SK-N-MC (cell line): ENCODE results near the gene ROGDI.
"Not testable (repeated sequence)": the region's sequence is repeated elsewhere in the genome, so short reads cannot be mapped to it uniquely, and the experiment has no call there.

Source experiments
- DNase-seq: peaks from one replicate; pipeline ENCODE4 v3.0.0-alpha.2; 2011; ENCODE audit warnings: low read depth, low spot score
- H3K27ac ChIP-seq: fragments of 200-600 bp; sonication (generic); 2 replicates; pipeline ENCODE4 v1.5.1; 2016; ENCODE audit warnings: mixed run types
- H3K36me3 ChIP-seq: fragments of 200-600 bp; sonication (generic); 2 replicates; pipeline ENCODE4 v1.6.1; 2017; ENCODE audit warnings: antibody characterized with exemption, low read length, mixed read lengths; ENCODE audit not compliant: insufficient read depth
- H3K4me3 ChIP-seq: fragments of 200-600 bp; sonication (generic); 2 replicates; pipeline ENCODE4 v1.5.1; 2016
- H3K9ac ChIP-seq: fragments of 200-600 bp; sonication (generic); 2 replicates; pipeline ENCODE4 v1.8.0; 2017; ENCODE audit warnings: mixed run types, mixed read lengths; ENCODE audit not compliant: insufficient read length
- H3K9me3 ChIP-seq: fragments of 200-600 bp; sonication (generic); 2 replicates; pipeline ENCODE4 v1.6.1; 2017; ENCODE audit warnings: low read depth, mild to moderate bottlenecking, antibody characterized with exemption, low read length, moderate library complexity, mixed read lengths
- EZH2 ChIP-seq: fragments of 200-600 bp; sonication (generic); IDR thresholded peaks from one replicate; pipeline ENCODE4 v1.6.1; 2017; ENCODE audit warnings: antibody characterized with exemption
- FOXP2 ChIP-seq: optimal IDR thresholded peaks from 2 replicates; pipeline ENCODE3; 2011; ENCODE audit warnings: mild to moderate bottlenecking, moderate library complexity; ENCODE audit not compliant: insufficient read depth; ENCODE audit errors: extremely low read length, control extremely low read depth
- POLR2AphosphoS5 ChIP-seq: IDR thresholded peaks from 2 replicates; pipeline ENCODE4 v1.6.1; 2012; ENCODE audit warnings: mild to moderate bottlenecking, low read depth, low read length, borderline replicate concordance

ROGDI gene

GRCh38 chr16:4788489-4788889 is 13.9 kb downstream of the ROGDI start:
- no peak for DNase-seq
- TF ChIP-seq EZH2 (no peak), POLR2AphosphoS5 (no peak), FOXP2 (no peak)
- H3K27ac ChIP-seq = no peak overlapping the region
- H3K9ac ChIP-seq = no peak overlapping the region
- no peaks in the 10 kb centered on the region for H3K36me3 ChIP-seq
- no peak overlapping the region for H3K4me3 ChIP-seq
- no peaks in the 10 kb centered on the region for H3K9me3 ChIP-seq

GRCh38 chr16:4787627-4788482 is 14.6 kb downstream of the ROGDI start, which contains the start of gene SEPTIN12:
SEPTIN12 (minus strand) TSS chr16:4788345; CDS start chr16:4787645, 700 bp downstream.
- Histone ChIP-seq H3K9ac (no peak within 1 kb of the TSS), H3K27ac (no peak within 1 kb of the TSS), H3K4me3 (no peak within 1 kb of the TSS), H3K9me3 (no peaks in the 10 kb centered on the region), H3K36me3 (no peaks in the 10 kb centered on the region)
- no peak for TF ChIP-seq POLR2AphosphoS5
- no peak for TF ChIP-seq FOXP2
- TF ChIP-seq EZH2 = no peak
- no peak for DNase-seq

GRCh38 chr16:4787068-4787467 is 15.4 kb downstream of the ROGDI start:
- H3K9me3 ChIP-seq = no peaks in the 10 kb centered on the region
- H3K36me3 ChIP-seq = no peaks in the 10 kb centered on the region
- H3K9ac ChIP-seq = no peak overlapping the region
- no peak overlapping the region for H3K4me3 ChIP-seq
- no peak for DNase-seq
- no peak for TF ChIP-seq FOXP2
- no peak for TF ChIP-seq POLR2AphosphoS5
- no peak for TF ChIP-seq EZH2
- no peak overlapping the region for H3K27ac ChIP-seq

- no peaks in the 10 kb centered on the region for H3K36me3 ChIP-seq
- no peaks in the 10 kb centered on the region for H3K9me3 ChIP-seq
- no peak overlapping the region for H3K27ac ChIP-seq
- DNase-seq = no peak
- H3K4me3 ChIP-seq = no peak overlapping the region
- H3K9ac ChIP-seq = no peak overlapping the region
- TF ChIP-seq EZH2 (no peak), FOXP2 (no peak), POLR2AphosphoS5 (no peak)
Measured at GRCh38 chr16:4785758-4786433, 16.5 kb downstream of the ROGDI start.

- H3K27ac ChIP-seq, DNase-seq, H3K4me3 ChIP-seq, H3K9me3 ChIP-seq, H3K9ac ChIP-seq, H3K36me3 ChIP-seq: not testable (repeated sequence)
Measured at GRCh38 chr16:4784444-4784987, 17.9 kb downstream of the ROGDI start.

- H3K27ac ChIP-seq = no peak overlapping the region
- H3K9ac ChIP-seq = no peak overlapping the region
- TF ChIP-seq POLR2AphosphoS5 = no peak
- no peak for TF ChIP-seq EZH2
- no peak for TF ChIP-seq FOXP2
- no peaks in the 10 kb centered on the region for H3K36me3 ChIP-seq
- no peak for DNase-seq
- no peak overlapping the region for H3K4me3 ChIP-seq
- no peaks in the 10 kb centered on the region for H3K9me3 ChIP-seq
Measured at GRCh38 chr16:4783951-4784336, 18.5 kb downstream of the ROGDI start.

- no peak for DNase-seq
- H3K36me3 ChIP-seq = no peaks in the 10 kb centered on the region
- no peak overlapping the region for H3K9ac ChIP-seq
- H3K4me3 ChIP-seq = no peak overlapping the region
- no peak overlapping the region for H3K27ac ChIP-seq
- TF ChIP-seq POLR2AphosphoS5 = no peak
- TF ChIP-seq EZH2 = no peak
- no peaks in the 10 kb centered on the region for H3K9me3 ChIP-seq
Measured at GRCh38 chr16:4783251-4783950, 19.0 kb downstream of the ROGDI start.

GRCh38 chr16:4780235-4780634 is 22.2 kb downstream of the ROGDI start:
- TF ChIP-seq POLR2AphosphoS5 = no peak
- TF ChIP-seq EZH2 = no peak
- no peak for TF ChIP-seq FOXP2
- H3K9me3 ChIP-seq = no peaks in the 10 kb centered on the region
- no peak overlapping the region for H3K4me3 ChIP-seq
- no peak overlapping the region for H3K27ac ChIP-seq
- DNase-seq = no peak
- no peaks in the 10 kb centered on the region for H3K36me3 ChIP-seq
- H3K9ac ChIP-seq = no peak overlapping the region
